ENCODE results near the gene TOPAZ1. TPM values are rescaled to one million over a fixed set of nuclear protein-coding genes. Genes with fewer than 3 reads are reported as not detected.
A peak's percentile ranks its signal among the peaks of the same experiment; 100 is the strongest.

The TOPAZ1 gene
- total and polyA plus RNA-seq, 2 of the 8 experiments (the other 6 are each of a cell fraction or from before 2014, with no cell fraction given): not detected

GRCh38 chr3:44318891-44319311 lies 77.2 kb downstream of the TOPAZ1 start (continued):
- TF ChIP-seq SIX5 (IDR thresholded peaks at IDR 0.05; ENCODE audit: low read depth, low read length) (no peak), SP1 (IDR thresholded peaks at IDR 0.05; ENCODE audit: low read depth, low read length) (no peak), ATF2 (IDR thresholded peaks at IDR 0.05; ENCODE audit: low read length) (no peak), HDAC2 (IDR thresholded peaks at IDR 0.05; ENCODE audit: borderline replicate concordance in 1 of 2, low read depth in 2 of 2, low read length in 2 of 2) (peak in 1 of 2 experiments; percentile 50; a peak in 1 of 4 replicates), NANOG (IDR thresholded peaks at IDR 0.05; ENCODE audit: insufficient read depth, low read depth, low read length, poor library complexity, severe bottlenecking) (no peak), RBBP5 (IDR thresholded peaks at IDR 0.05; ENCODE audit: borderline replicate concordance, low read depth, low read length) (no peak), SP4 (IDR thresholded peaks at IDR 0.05; ENCODE audit: low read length) (no peak), KDM4A (IDR thresholded peaks at IDR 0.05; ENCODE audit: low read depth, low read length, severe bottlenecking) (no peak), BCL11A (IDR thresholded peaks at IDR 0.05; ENCODE audit: low read depth in 2 of 2, low read length in 2 of 2) (no peak), KDM1A (IDR thresholded peaks at IDR 0.05; ENCODE audit: borderline replicate concordance, low read length) (peak; percentile 51; the same call in 1 of the 2 replicates), TAF7 (optimal IDR thresholded peaks at IDR 0.05; ENCODE audit: borderline replicate concordance, low read depth, low read length) (no peak)

Data from H1 (cell line).